ENCODE data around the gene ITM2C.

ITM2C gene

GRCh38 chr2:230893841-230894781 is 29.4 kb downstream of the ITM2C start:
- no peak for DNase-seq

GRCh38 chr2:230895536-230896345 is 31.0 kb downstream of the ITM2C start:
- no peak for DNase-seq

- DNase-seq = no peak
Measured at GRCh38 chr2:230896346-230897115, 31.8 kb downstream of the ITM2C start.

GRCh38 chr2:230898016-230898712 is 33.4 kb downstream of the ITM2C start:
- DNase-seq = no peak

GRCh38 chr2:230898713-230899091 is 34.0 kb downstream of the ITM2C start:
- DNase-seq = no peak

GRCh38 chr2:230899287-230899686 is 34.5 kb downstream of the ITM2C start:
- DNase-seq = no peak

- DNase-seq = no peak
Measured at GRCh38 chr2:230899786-230900185, 35.0 kb downstream of the ITM2C start.

- no peak for DNase-seq
Measured at GRCh38 chr2:230900336-230900995, 35.7 kb downstream of the ITM2C start.

GRCh38 chr2:230901006-230901405 is 36.3 kb downstream of the ITM2C start:
- no peak for DNase-seq

- DNase-seq = peak; percentile 56 to 62
Measured at GRCh38 chr2:230902180-230902899, 37.6 kb downstream of the ITM2C start.

GRCh38 chr2:230903231-230904150 is 38.7 kb downstream of the ITM2C start:
- DNase-seq = no peak

GRCh38 chr2:230904856-230905447 is 40.2 kb downstream of the ITM2C start:
- DNase-seq = no peak

- peak; percentile 88 to 92 for DNase-seq
Measured at GRCh38 chr2:230905448-230906421, 41.0 kb downstream of the ITM2C start.

- DNase-seq = no peak
Measured at GRCh38 chr2:230906471-230907230, 41.9 kb downstream of the ITM2C start.

GRCh38 chr2:230907361-230908091 is 42.8 kb downstream of the ITM2C start:
- no peak for DNase-seq

- no peak for DNase-seq
Measured at GRCh38 chr2:230908092-230908594, 43.4 kb downstream of the ITM2C start.
